Neutrophil (primary cell): ENCODE measurements around the gene JAM2.

ENCODE experiments used
- H3K27ac ChIP-seq: fragments of 200-600 bp; sonication (generic); 2 replicates; pipeline ENCODE4 v1.5.1; 2016; ENCODE audit warnings: mild to moderate bottlenecking, moderate library complexity
- H3K27me3 ChIP-seq: fragments of 200-600 bp; sonication (generic); 2 replicates; pipeline ENCODE4 v1.6.0; 2016; ENCODE audit warnings: mild to moderate bottlenecking
- H3K36me3 ChIP-seq: fragments of 200-600 bp; sonication (generic); 2 replicates; pipeline ENCODE4 v1.5.1; 2017
- H3K4me1 ChIP-seq, 2 experiments: fragments of 200-600 bp in 1 of 2; sonication (generic) in 1 of 2; 1 replicate in 1 of 2; 2 replicates in 1 of 2; pipeline versions ENCODE4 v1.5.1 to v1.6.1; 2013 to 2016; ENCODE audit warnings: low read depth in 1 of 2, low read length in 1 of 2, mild to moderate bottlenecking in 1 of 2, moderate library complexity in 1 of 2; ENCODE audit not compliant: control insufficient read depth in 1 of 2, insufficient read depth in 1 of 2
- H3K4me3 ChIP-seq, 2 experiments: fragments of 200-600 bp in 1 of 2; sonication (generic) in 1 of 2; 1 replicate in 1 of 2; 2 replicates in 1 of 2; pipeline ENCODE4 v1.5.1; 2013 to 2016; ENCODE audit warnings: low read depth in 1 of 2, low read length in 1 of 2, mild to moderate bottlenecking in 1 of 2, moderate library complexity in 1 of 2
- H3K9me3 ChIP-seq: fragments of 200-600 bp; sonication (generic); 2 replicates; pipeline ENCODE4 v1.5.1; 2016
- TF ChIP-seq, protein P1 (sequence below): fragments of 200-600 bp; sonication (generic); IDR thresholded peaks from 2 replicates; pipeline ENCODE4 v1.5.1; 2016; ENCODE audit warnings: antibody characterized with exemption

Gene JAM2

DNA sequence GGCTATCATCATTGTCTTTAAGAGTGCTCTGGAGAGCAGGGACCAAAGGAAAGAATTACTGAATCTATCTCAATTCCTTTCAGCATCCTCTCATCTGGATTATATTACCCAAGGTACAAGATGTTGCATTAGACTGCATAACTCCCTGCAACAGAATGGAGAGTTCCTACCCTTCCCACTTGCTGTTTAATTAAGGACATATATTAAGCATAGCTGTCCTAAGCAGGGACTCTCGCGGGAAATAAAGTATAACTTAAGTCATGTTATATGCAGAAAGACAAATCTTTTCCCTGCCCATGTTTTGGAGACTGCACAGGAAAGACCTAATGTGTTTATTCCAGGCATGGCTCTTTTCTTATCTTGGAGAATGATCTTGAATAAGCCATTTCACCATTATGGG lies 6.8 kb upstream of the JAM2 start:
- H3K27ac ChIP-seq, result no peak overlapping the region
- no peaks in the 10 kb centered on the region for H3K36me3 ChIP-seq
- no peaks in the 10 kb centered on the region for H3K9me3 ChIP-seq
- TF ChIP-seq, protein P1, sequence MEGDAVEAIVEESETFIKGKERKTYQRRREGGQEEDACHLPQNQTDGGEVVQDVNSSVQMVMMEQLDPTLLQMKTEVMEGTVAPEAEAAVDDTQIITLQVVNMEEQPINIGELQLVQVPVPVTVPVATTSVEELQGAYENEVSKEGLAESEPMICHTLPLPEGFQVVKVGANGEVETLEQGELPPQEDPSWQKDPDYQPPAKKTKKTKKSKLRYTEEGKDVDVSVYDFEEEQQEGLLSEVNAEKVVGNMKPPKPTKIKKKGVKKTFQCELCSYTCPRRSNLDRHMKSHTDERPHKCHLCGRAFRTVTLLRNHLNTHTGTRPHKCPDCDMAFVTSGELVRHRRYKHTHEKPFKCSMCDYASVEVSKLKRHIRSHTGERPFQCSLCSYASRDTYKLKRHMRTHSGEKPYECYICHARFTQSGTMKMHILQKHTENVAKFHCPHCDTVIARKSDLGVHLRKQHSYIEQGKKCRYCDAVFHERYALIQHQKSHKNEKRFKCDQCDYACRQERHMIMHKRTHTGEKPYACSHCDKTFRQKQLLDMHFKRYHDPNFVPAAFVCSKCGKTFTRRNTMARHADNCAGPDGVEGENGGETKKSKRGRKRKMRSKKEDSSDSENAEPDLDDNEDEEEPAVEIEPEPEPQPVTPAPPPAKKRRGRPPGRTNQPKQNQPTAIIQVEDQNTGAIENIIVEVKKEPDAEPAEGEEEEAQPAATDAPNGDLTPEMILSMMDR, result no peak
- H3K27me3 ChIP-seq, result peaks cover 14% of the 10 kb centered on the region
- no peak overlapping the region for H3K4me3 ChIP-seq
- H3K4me1 ChIP-seq, result no peaks in the 10 kb centered on the region

DNA sequence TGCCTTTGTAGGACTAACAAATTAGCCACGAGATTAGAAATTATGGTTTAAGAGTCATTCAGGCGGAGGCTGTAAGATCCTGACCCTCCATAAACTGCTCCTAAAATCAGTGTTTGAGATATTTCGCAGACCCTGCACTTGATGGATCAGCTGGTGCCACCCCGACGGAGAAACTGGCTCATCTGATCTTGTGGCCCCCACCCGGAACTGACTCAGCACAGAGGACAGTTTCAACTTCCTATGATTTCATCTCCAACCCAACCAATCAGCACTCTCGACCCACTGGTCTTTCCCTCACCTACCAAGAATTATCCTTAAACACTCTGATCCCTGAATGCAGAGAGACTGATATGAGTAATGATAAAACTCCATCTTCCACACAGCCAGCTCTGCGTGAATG lies 3.7 kb upstream of the JAM2 start:
- Histone ChIP-seq H3K4me1 (peaks cover 0 to 13% of the 10 kb centered on the region in 2 experiments), H3K4me3 (no peak overlapping the region), H3K36me3 (no peaks in the 10 kb centered on the region), H3K9me3 (no peaks in the 10 kb centered on the region), H3K27me3 (peaks cover 44% of the 10 kb centered on the region), H3K27ac (no peak overlapping the region)
- TF ChIP-seq, protein P1, result no peak

DNA sequence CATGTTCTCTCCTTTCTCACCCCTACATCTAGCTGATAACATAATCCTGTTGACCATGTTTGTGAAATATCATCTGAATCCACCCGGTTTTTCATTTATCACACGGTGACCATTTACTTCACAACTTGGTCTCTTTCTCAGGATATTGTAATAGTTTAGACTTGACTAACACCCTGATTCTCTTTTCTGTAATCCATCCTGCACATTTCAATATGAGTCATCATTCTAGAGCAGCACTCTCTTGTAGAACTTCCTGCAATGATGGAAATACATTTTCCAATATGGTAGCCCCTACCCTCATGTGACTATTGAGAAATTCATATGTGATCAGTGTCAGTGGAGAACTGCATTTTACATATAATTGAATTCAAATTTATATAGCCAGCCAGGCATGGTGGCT lies 2.3 kb upstream of the JAM2 start:
- Histone ChIP-seq H3K27ac (no peak overlapping the region), H3K27me3 (peaks cover 58% of the 10 kb centered on the region), H3K36me3 (no peaks in the 10 kb centered on the region), H3K4me3 (no peak overlapping the region), H3K4me1 (peaks cover 0 to 13% of the 10 kb centered on the region in 2 experiments), H3K9me3 (no peaks in the 10 kb centered on the region)
- TF ChIP-seq, protein P1, result no peak

DNA sequence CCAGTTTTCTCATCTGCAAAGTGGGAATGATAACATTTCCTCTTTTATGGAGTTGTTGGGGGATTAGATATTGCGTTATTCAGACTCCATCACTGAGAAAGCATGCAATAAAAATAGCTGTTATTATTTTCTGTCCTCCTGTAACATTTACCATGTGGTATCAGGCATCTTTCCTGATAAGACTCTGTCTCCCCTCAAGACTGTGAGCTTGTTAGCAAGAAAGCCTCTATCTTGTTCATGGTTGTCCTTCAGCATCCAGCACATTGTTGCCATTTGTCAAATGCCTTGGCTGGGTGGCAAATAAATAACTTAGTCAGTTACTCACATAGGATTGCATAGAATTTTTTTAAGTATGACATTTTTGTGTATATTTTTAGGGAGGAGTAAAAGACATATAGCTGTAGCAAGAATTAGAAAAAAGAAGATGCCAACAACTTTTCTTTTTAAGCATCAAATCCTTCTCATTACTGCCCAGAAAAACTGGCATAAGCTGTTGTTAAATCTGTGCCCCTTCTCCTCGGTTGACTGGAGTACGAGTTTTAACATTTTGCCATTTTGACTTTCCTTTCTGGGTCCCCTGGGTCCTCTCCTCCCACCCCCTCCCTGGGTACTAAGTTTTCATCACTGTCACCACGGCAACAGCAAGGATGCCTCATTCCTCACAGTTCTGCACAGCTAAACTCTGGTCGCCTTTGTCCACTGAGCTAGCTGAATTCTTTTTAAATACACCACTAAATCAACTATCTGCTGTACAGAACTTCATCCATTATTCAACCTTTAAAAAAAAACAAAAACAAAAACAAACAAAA lies 1.0 kb upstream of the JAM2 start:
- peaks cover 71% of the 10 kb centered on the region for H3K27me3 ChIP-seq
- H3K36me3 ChIP-seq, result no peaks in the 10 kb centered on the region
- H3K27ac ChIP-seq, result no peak overlapping the region
- H3K4me3 ChIP-seq, result no peak overlapping the region
- TF ChIP-seq, protein P1, result no peak
- H3K9me3 ChIP-seq, result no peaks in the 10 kb centered on the region
- peaks cover 0 to 13% of the 10 kb centered on the region in 2 experiments for H3K4me1 ChIP-seq

DNA sequence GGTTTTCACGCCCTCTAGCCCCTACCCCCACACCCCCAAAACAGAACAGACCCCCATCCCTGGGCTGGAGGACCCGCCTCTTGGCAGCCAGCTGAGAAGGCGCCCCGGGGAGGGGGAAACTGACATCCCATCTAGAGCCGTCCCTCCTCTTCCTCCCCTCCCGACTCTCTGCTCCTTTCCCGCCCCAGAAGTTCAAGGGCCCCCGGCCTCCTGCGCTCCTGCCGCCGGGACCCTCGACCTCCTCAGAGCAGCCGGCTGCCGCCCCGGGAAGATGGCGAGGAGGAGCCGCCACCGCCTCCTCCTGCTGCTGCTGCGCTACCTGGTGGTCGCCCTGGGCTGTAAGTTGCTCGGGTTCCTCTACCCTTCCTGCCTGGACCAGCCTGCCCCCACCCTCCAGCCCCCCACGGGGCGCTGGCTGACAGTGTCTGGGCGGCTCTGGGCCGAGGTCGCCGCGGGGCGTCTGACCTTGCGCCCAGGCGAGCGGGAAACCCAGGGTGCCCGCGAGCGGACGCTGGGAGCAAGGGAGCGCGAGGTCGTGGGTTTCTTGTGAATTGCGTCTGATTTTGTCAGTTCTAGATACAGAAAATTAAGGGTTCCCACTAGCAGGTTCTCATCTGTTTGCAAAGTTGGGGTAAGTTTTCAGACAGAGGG lies 618 bp downstream of the JAM2 start:
- H3K4me1 ChIP-seq, result peaks cover 0 to 13% of the 10 kb centered on the region in 2 experiments
- TF ChIP-seq, protein P1, result no peak
- H3K27me3 ChIP-seq, result peaks cover 71% of the 10 kb centered on the region
- H3K4me3 ChIP-seq, result no peak overlapping the region
- no peak overlapping the region for H3K27ac ChIP-seq
- no peaks in the 10 kb centered on the region for H3K9me3 ChIP-seq
- H3K36me3 ChIP-seq, result no peaks in the 10 kb centered on the region
